ENCODE results near the gene PIP5K1C.
"Not testable (repeated sequence)": the region's sequence is repeated elsewhere in the genome, so short reads cannot be mapped to it uniquely, and the experiment has no call there.

PIP5K1C gene

DNA sequence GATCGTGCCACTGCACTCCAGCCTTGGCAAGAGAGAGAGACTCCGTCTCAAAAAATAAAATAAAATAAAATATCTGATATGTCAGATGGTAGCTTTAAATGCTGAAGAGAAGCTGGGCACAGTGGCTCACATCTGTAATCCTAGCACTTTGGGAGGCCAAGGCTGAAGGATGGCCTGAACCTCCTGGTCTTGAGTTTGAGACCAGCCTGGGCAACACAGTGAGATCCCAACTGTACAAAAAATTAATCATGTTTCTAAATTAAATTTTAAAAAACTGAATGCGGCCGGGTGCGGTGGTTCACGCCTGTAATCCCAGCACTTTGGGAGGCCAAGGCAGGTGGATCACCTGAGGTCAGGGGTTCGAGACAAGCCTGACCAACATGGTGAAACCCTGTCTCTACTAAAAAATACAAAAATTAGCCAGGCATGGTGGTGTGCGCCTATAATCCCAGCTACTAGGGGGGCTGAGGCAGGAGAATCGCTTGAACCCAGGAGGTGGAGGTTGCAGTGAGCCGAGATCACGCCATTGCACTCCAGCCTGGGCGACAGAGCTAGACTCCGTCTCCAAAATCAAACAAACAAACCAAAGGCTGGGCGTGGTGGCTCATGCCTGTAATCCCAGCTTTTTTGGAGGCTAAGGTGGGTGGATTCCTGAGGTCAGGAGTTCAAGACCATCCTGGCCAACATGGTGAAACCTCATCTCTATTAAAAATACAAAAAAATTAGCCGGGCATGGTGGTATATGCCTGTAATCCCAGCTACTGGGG, 116.0 kb downstream of the PIP5K1C start:
- not testable (repeated sequence) for DNase-seq

DNA sequence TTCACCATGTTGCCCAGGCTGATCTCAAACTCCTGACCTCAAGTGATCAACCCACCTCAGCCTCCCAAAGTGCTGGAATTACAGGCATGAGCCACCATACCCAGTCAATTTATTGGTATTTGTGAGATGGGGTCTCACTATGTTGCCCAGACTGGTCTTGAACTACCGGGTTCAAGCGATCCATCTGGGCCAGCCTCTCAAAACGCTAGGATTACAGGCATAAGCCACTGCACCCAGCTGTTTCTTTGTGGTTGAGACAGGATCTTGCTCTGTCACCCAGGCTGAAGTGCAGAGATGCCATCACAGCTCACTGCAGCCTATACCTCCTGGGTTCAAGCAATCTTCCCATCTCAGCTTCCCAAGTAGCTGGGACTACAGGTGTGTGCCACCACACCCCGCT, 118.5 kb downstream of the PIP5K1C start:
- not testable (repeated sequence) for DNase-seq

Measured in CD4-positive, alpha-beta T cell treated with Interleukin-15 for 1 hour (primary cell).